ENCODE measurements around the gene QRFP.

GRCh38 chr9:130911254-130912049, 14.8 kb upstream of the QRFP start:
- TF ChIP-seq POLR2A (IDR thresholded peaks at IDR 0.05): no peak
- TF ChIP-seq CTCF (IDR thresholded peaks at IDR 0.05): no peak
